MM.1S (cell line): Measurements from ENCODE around the gene LCN15.

ENCODE experiments used
- DNase-seq: peaks from one replicate; pipeline ENCODE4 v3.0.0-alpha.2; 2015
- H2AFZ ChIP-seq: fragments of 300-600 bp; sonication (generic); 2 replicates; pipeline ENCODE4 v1.6.0; 2016; ENCODE audit warnings: antibody characterized with exemption, low read length
- H3F3A ChIP-seq: fragments of 300-600 bp; sonication (generic); 2 replicates; pipeline ENCODE4 v1.6.1; 2016; ENCODE audit warnings: mild to moderate bottlenecking, antibody characterized with exemption, low read length, moderate library complexity, mixed read lengths; ENCODE audit not compliant: insufficient read depth
- H3K27ac ChIP-seq: fragments of 300-600 bp; sonication (generic); 2 replicates; pipeline ENCODE4 v1.5.1; 2016; ENCODE audit warnings: mild to moderate bottlenecking, low read length
- H3K27me3 ChIP-seq: fragments of 300-600 bp; sonication (generic); replicated peaks from 2 replicates; pipeline ENCODE4 v1.6.0; 2016; ENCODE audit warnings: low read length; ENCODE audit not compliant: insufficient read depth
- H3K36me3 ChIP-seq: fragments of 300-600 bp; sonication (generic); replicated peaks from 2 replicates; pipeline ENCODE4 v1.6.1; 2016; ENCODE audit warnings: mild to moderate bottlenecking, low read length, mixed read lengths; ENCODE audit not compliant: insufficient read depth
- H3K4me1 ChIP-seq: fragments of 300-600 bp; sonication (generic); 2 replicates; pipeline ENCODE4 v1.6.1; 2016; ENCODE audit warnings: low read length, mixed read lengths
- H3K4me2 ChIP-seq: fragments of 300-600 bp; sonication (generic); 2 replicates; pipeline ENCODE4 v1.6.0; 2016; ENCODE audit warnings: low read depth, low read length
- H3K4me3 ChIP-seq: fragments of 300-600 bp; sonication (generic); 2 replicates; pipeline ENCODE4 v1.5.1; 2016; ENCODE audit warnings: low read length, mixed read lengths
- H3K79me2 ChIP-seq: fragments of 300-600 bp; sonication (generic); 2 replicates; pipeline ENCODE4 v1.6.1; 2016; ENCODE audit warnings: mixed run types, low read length, mixed read lengths
- H3K9ac ChIP-seq: fragments of 300-600 bp; sonication (generic); 2 replicates; pipeline ENCODE4 v1.6.1; 2016; ENCODE audit warnings: low read length, mixed read lengths
- H3K9me2 ChIP-seq: fragments of 300-600 bp; sonication (generic); replicated peaks from 2 replicates; pipeline ENCODE4 v1.6.1; 2016; ENCODE audit warnings: mild to moderate bottlenecking, low read length, mixed read lengths; ENCODE audit not compliant: insufficient read depth
- H3K9me3 ChIP-seq: fragments of 300-600 bp; sonication (generic); replicated peaks from 2 replicates; pipeline ENCODE4 v1.6.1; 2016; ENCODE audit warnings: mild to moderate bottlenecking, low read length, mixed read lengths; ENCODE audit not compliant: insufficient read depth
- H4K20me1 ChIP-seq: fragments of 300-600 bp; sonication (generic); 2 replicates; pipeline ENCODE4 v1.6.1; 2016; ENCODE audit warnings: mild to moderate bottlenecking, low read length, moderate library complexity, mixed read lengths; ENCODE audit not compliant: insufficient read depth
- CTCF ChIP-seq: fragments of 300-600 bp; sonication (generic); IDR thresholded peaks from 2 replicates; pipeline ENCODE4 v1.5.1; 2016; ENCODE audit warnings: antibody characterized with exemption, low read length, mixed read lengths
- EZH2 ChIP-seq: fragments of 300-600 bp; sonication (generic); optimal IDR thresholded peaks from 2 replicates; pipeline ENCODE3; 2017; ENCODE audit warnings: low read depth, mild to moderate bottlenecking, antibody characterized with exemption, low read length, mixed read lengths
- EZH2phosphoT487 ChIP-seq: fragments of 300-600 bp; sonication (generic); IDR thresholded peaks from 2 replicates; pipeline ENCODE4 v1.6.1; 2018; ENCODE audit warnings: antibody characterized with exemption, low read length

LCN15 gene

DNA sequence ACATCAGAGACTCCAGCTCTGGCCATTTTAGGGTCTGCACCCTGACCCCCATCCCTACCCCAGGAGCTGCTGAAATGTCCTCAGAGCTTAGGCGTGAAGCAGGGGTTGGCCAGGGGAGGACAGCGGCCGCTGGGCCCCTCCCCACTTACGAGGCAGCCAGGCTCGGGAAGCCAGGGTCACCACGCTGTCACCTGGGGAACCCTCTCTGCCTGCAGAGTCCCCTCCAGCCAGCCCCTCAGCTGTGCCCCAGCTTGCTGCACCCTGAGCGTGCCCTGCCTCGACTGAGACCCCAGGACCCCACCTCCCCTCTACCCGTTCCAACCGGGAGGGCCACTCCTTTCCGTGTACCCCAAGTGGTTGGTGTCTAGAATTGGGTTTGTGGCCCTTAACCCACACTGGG lies 24.2 kb downstream of the LCN15 start:
- Histone ChIP-seq H3K27ac (no peak overlapping the region), H3K36me3 (no peaks in the 10 kb centered on the region), H3K4me1 (no peaks in the 10 kb centered on the region), H3K9me3 (no peaks in the 10 kb centered on the region), H3K27me3 (peaks cover 89% of the 10 kb centered on the region), H3K4me3 (no peak overlapping the region), H3K9ac (no peak overlapping the region), H2AFZ (no peak overlapping the region), H4K20me1 (no peaks in the 10 kb centered on the region), H3F3A (no peaks in the 10 kb centered on the region), H3K79me2 (no peaks in the 10 kb centered on the region), H3K4me2 (no peak overlapping the region), H3K9me2 (no peaks in the 10 kb centered on the region)
- no peak for DNase-seq
- TF ChIP-seq EZH2phosphoT487: no peak
- no peak for TF ChIP-seq EZH2
- TF ChIP-seq CTCF: no peak

GRCh38 chr9:136739509-136739908 lies 24.8 kb downstream of the LCN15 start:
- Histone ChIP-seq H3K9me2 (no peaks in the 10 kb centered on the region), H3K4me3 (no peak overlapping the region), H3K9ac (no peak overlapping the region), H3K4me2 (no peak overlapping the region), H3F3A (no peaks in the 10 kb centered on the region), H2AFZ (no peak overlapping the region), H3K36me3 (no peaks in the 10 kb centered on the region), H3K9me3 (no peaks in the 10 kb centered on the region), H3K27ac (no peak overlapping the region), H4K20me1 (no peaks in the 10 kb centered on the region), H3K27me3 (peaks cover 87% of the 10 kb centered on the region), H3K4me1 (no peaks in the 10 kb centered on the region), H3K79me2 (no peaks in the 10 kb centered on the region)
- no peak for DNase-seq
- TF ChIP-seq EZH2phosphoT487 (no peak), EZH2 (no peak)

DNA sequence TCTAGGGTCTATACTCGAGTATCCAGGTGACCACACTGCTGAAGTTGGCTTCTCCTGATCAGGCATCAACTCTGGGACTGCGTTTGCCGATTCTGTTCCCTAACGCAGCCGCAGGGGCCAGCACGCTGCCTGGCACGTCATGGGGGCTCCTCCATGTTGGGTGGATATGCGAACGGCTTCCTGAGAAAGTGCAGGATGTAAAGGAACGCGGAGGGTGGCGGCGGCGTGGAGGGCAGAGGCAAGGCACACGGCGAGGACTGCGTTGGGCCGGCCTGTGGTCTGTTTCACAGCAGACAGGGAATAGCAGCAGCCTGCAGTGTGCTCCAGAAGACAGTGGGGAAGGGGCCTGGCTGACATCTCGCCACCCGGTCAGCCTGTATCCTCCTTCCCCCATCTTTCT lies 25.4 kb downstream of the LCN15 start:
- DNase-seq: no peak
- no peaks in the 10 kb centered on the region for H3F3A ChIP-seq
- no peaks in the 10 kb centered on the region for H3K79me2 ChIP-seq
- no peaks in the 10 kb centered on the region for H4K20me1 ChIP-seq
- no peak overlapping the region for H3K27ac ChIP-seq
- H3K9me3 ChIP-seq: no peaks in the 10 kb centered on the region
- H3K36me3 ChIP-seq: no peaks in the 10 kb centered on the region
- H2AFZ ChIP-seq: no peak overlapping the region
- H3K4me3 ChIP-seq: no peak overlapping the region
- no peak for TF ChIP-seq CTCF
- no peak for TF ChIP-seq EZH2phosphoT487
- no peak for TF ChIP-seq EZH2
- H3K4me2 ChIP-seq: no peak overlapping the region
- no peaks in the 10 kb centered on the region for H3K9me2 ChIP-seq
- H3K27me3 ChIP-seq: peaks cover 82% of the 10 kb centered on the region
- H3K9ac ChIP-seq: no peak overlapping the region
- no peaks in the 10 kb centered on the region for H3K4me1 ChIP-seq

DNA sequence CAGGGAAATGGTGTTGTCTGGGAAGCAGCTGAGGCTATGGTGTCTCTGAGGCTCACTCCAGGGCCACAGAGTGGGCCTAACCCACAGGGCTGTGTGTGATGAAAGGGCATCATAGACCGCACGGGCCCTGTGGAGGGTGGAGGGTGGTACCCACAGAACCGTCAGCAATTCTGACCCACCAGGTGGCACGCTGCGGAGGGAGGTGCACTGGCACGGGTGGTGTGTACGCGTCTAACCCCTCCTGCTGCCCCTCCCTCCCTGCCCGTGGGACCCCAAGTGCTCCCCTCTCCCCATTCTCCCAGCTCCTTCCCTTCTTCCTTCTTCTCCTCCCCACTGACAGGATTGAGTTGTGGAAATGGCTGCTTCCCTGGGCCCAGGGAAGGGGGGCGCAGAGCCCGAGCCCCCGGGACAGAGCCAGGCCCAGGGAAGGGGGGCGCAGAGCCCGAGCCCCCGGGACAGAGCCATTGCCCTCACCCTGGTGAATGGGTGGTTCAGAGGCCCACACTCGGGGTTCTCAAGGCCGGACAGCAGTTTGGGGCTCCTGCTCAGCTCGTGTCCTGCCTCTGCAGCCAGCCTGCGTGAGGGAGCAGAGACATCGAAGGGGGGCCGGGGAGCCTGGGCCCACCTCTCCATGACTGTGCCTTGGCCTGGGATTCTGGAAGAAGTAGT lies 28.4 kb downstream of the LCN15 start:
- no peaks in the 10 kb centered on the region for H3K9me2 ChIP-seq
- no peak overlapping the region for H2AFZ ChIP-seq
- H3K9me3 ChIP-seq: no peaks in the 10 kb centered on the region
- no peak for TF ChIP-seq EZH2
- TF ChIP-seq CTCF: no peak
- no peak for TF ChIP-seq EZH2phosphoT487
- H3K4me1 ChIP-seq: no peaks in the 10 kb centered on the region
- peaks cover 59% of the 10 kb centered on the region for H3K27me3 ChIP-seq
- H3K36me3 ChIP-seq: no peaks in the 10 kb centered on the region
- H4K20me1 ChIP-seq: no peaks in the 10 kb centered on the region
- no peaks in the 10 kb centered on the region for H3K79me2 ChIP-seq
- H3K27ac ChIP-seq: no peak overlapping the region
- no peak overlapping the region for H3K9ac ChIP-seq
- no peak overlapping the region for H3K4me3 ChIP-seq
- no peak overlapping the region for H3K4me2 ChIP-seq
- no peaks in the 10 kb centered on the region for H3F3A ChIP-seq
- DNase-seq: no peak
